GM19035 (cell line): ENCODE measurements around the gene LOXL1.

Experiments
- ATAC-seq: cut with Tn5 transposase; IDR thresholded peaks from one replicate; pipeline ENCODE4 v1.9.1; 2021; ENCODE audit not compliant: unreplicated experiment

LOXL1 gene

GRCh38 chr15:73926219-73927002 lies at the start of gene LOXL1:
LOXL1 (plus strand) TSS chr15:73926462; CDS start chr15:73926784, 322 bp downstream.
- ATAC-seq, result no peak

- no peak for ATAC-seq
Observed at GRCh38 chr15:73879426-73879825, 46.8 kb upstream of the LOXL1 start.

- ATAC-seq, result no peak
Observed at GRCh38 chr15:73881579-73882320, 44.5 kb upstream of the LOXL1 start.

- no peak for ATAC-seq
Observed at GRCh38 chr15:73882761-73883419, 43.4 kb upstream of the LOXL1 start.

GRCh38 chr15:73884159-73884558 lies 42.1 kb upstream of the LOXL1 start:
- ATAC-seq, result no peak

GRCh38 chr15:73885954-73886700 lies 40.1 kb upstream of the LOXL1 start:
- ATAC-seq, result no peak

- ATAC-seq, result no peak
Observed at GRCh38 chr15:73886717-73887345, 39.4 kb upstream of the LOXL1 start.

- no peak for ATAC-seq
Observed at GRCh38 chr15:73887481-73887880, 38.8 kb upstream of the LOXL1 start.

GRCh38 chr15:73888224-73889041 lies 37.8 kb upstream of the LOXL1 start:
- ATAC-seq, result no peak

- ATAC-seq, result no peak
Observed at GRCh38 chr15:73889053-73889761, 37.1 kb upstream of the LOXL1 start.

GRCh38 chr15:73889762-73890124 lies 36.5 kb upstream of the LOXL1 start:
- no peak for ATAC-seq

- no peak for ATAC-seq
Observed at GRCh38 chr15:73891328-73892315, 34.6 kb upstream of the LOXL1 start.

- ATAC-seq, result no peak
Observed at GRCh38 chr15:73892446-73893226, 33.6 kb upstream of the LOXL1 start.

- ATAC-seq, result no peak
Observed at GRCh38 chr15:73894133-73894814, 32.0 kb upstream of the LOXL1 start.

GRCh38 chr15:73897441-73898261 lies 28.6 kb upstream of the LOXL1 start:
- no peak for ATAC-seq
